Lower lobe of right lung (tissue), 2 donors: ENCODE measurements around the gene MRTFA. TPM values are rescaled to one million over a fixed set of nuclear protein-coding genes. Genes with fewer than 3 reads are reported as not detected.

Experiments
- ATAC-seq, 2 donors: fragments of 200-7000 bp; cut with Tn5 transposase; one replicate each; pipeline ENCODE4 v1.9.1; 2020 to 2022; ENCODE audit warnings: mild to moderate bottlenecking in 2 of 2, moderate library complexity in 2 of 2
- DNase-seq: peaks from one replicate; pipeline ENCODE4 v3.0.0-alpha.2; 2020
- H3K27ac ChIP-seq: fragments of 200-600 bp; one replicate; pipeline ENCODE4 v1.8.0; 2022
- H3K27me3 ChIP-seq: fragments of 200-600 bp; one replicate; pipeline ENCODE4 v1.8.0; 2022; ENCODE audit warnings: low read depth
- H3K36me3 ChIP-seq: fragments of 200-600 bp; one replicate; pipeline ENCODE4 v1.8.0; 2022; ENCODE audit warnings: mild to moderate bottlenecking
- H3K4me1 ChIP-seq: fragments of 200-600 bp; one replicate; pipeline ENCODE4 v1.8.0; 2022
- H3K4me3 ChIP-seq: fragments of 200-600 bp; one replicate; pipeline ENCODE4 v1.8.0; 2022; ENCODE audit warnings: mild to moderate bottlenecking
- H3K9me3 ChIP-seq: fragments of 200-600 bp; one replicate; pipeline ENCODE4 v1.8.0; 2022
- intact Hi-C: fragments of 100-400 bp; cut with DNase I; formaldehyde crosslinking; loops from one replicate; pipeline ENCODE4 v1.11.0; 2022
- total RNA-seq: library from RNA; stranded (reverse); fragmentation: NEBNext Ultra II Directional; extraction: Animal tissue kit (Norgen Biotek cat#: 25700); gene quantifications from one replicate; pipeline ENCODE4 v1.2.1, GENCODE V29; 2021
- TF ChIP-seq, protein P1 (sequence below): fragments of 200-600 bp; IDR thresholded peaks from one replicate; pipeline ENCODE4 v1.8.0; 2022; ENCODE audit warnings: antibody characterized with exemption, mild to moderate bottlenecking
- donor health status: DM: no; HTN: yes; CAD: no; lungs with severe emphysema.

Gene MRTFA
- total RNA-seq, 1 donor from 2014 or later = 54.2 TPM

DNA sequence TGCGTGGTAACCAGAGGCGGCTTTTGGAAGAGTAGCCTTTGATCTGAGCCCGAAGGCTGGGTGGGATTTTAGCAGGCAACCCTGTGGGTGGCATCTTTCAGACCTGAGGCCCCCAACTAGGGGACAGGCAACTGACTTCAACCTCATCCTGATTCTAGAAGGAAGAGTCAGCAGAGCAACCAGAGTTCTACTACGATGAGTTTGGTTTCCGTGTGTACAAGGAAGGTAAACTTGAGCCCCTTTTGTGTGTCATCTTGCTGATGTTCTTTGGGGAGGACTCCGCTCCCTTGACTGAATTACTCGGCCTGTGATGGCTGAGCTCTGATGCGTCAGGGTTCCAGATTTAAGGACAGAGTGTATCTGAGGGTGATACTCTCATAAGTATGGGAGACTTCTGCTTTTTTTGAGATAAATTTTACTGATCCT, 234.5 kb downstream of the MRTFA start:
- TF ChIP-seq, protein P1, sequence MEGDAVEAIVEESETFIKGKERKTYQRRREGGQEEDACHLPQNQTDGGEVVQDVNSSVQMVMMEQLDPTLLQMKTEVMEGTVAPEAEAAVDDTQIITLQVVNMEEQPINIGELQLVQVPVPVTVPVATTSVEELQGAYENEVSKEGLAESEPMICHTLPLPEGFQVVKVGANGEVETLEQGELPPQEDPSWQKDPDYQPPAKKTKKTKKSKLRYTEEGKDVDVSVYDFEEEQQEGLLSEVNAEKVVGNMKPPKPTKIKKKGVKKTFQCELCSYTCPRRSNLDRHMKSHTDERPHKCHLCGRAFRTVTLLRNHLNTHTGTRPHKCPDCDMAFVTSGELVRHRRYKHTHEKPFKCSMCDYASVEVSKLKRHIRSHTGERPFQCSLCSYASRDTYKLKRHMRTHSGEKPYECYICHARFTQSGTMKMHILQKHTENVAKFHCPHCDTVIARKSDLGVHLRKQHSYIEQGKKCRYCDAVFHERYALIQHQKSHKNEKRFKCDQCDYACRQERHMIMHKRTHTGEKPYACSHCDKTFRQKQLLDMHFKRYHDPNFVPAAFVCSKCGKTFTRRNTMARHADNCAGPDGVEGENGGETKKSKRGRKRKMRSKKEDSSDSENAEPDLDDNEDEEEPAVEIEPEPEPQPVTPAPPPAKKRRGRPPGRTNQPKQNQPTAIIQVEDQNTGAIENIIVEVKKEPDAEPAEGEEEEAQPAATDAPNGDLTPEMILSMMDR = no peak
- ATAC-seq = no peak
- Histone ChIP-seq H3K27me3 (no peaks in the 10 kb centered on the region), H3K36me3 (peaks cover 63% of the 10 kb centered on the region), H3K27ac (no peak overlapping the region), H3K4me3 (no peak overlapping the region), H3K4me1 (peaks cover 35% of the 10 kb centered on the region), H3K9me3 (no peaks in the 10 kb centered on the region)
- intact Hi-C loops = no loop called here
- DNase-seq = no peak

DNA sequence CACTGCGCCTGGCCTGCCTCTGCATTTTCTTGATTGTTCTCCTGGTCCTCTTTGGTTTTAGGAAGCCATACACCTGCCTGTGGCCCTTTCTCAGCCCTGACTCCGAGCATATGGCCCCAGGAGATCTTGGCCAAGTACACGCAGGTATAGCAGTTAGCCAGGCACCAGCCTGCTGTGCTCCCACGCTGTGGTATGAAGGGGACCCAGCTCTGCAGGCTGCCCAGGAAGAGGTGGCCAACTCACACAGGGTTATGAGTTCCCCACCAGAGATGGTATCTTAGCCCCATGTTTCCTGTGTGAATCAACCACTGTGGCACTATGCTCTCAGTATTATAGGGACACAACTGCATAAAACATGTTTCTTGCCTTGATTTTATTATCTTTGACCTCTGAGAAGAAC, 235.0 kb downstream of the MRTFA start:
- ATAC-seq (no peak), DNase-seq (peak; percentile 27)
- Histone ChIP-seq H3K27me3 (no peaks in the 10 kb centered on the region), H3K4me3 (no peak overlapping the region), H3K27ac (no peak overlapping the region), H3K36me3 (peaks cover 58% of the 10 kb centered on the region), H3K4me1 (peaks cover 39% of the 10 kb centered on the region), H3K9me3 (no peaks in the 10 kb centered on the region)
- TF ChIP-seq, protein P1 = no peak
- intact Hi-C loops = no loop called here

GRCh38 chr22:40400159-40400558, 236.4 kb downstream of the MRTFA start:
- intact Hi-C loops = no loop called here
- no peak overlapping the region for H3K4me3 ChIP-seq
- no peak overlapping the region for H3K27ac ChIP-seq
- H3K9me3 ChIP-seq = no peaks in the 10 kb centered on the region
- no peaks in the 10 kb centered on the region for H3K27me3 ChIP-seq
- TF ChIP-seq, protein P1 = no peak
- ATAC-seq (no peak), DNase-seq (peak; percentile 84)
- peaks cover 45% of the 10 kb centered on the region for H3K36me3 ChIP-seq
- peaks cover 47% of the 10 kb centered on the region for H3K4me1 ChIP-seq

DNA sequence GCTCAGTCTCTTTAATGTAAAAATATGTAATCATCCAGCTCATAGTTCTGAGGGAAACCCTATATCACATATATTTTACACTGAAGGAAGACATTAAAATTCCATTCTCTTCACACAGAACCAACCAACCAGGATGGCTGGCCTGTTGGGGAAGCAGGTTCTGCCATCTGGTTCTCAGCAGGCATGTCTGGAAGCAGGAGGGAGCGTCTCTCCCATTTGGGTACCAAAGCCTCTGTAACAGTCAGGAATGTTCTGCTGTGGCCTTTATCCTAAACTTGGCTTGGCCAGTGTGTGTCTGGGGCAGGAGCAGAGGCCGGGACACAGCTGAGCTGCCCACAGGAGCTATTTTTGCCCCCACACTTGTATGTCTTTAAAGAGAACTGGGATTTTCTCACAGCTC, 236.9 kb downstream of the MRTFA start:
- Histone ChIP-seq H3K4me3 (no peak overlapping the region), H3K9me3 (no peaks in the 10 kb centered on the region), H3K27me3 (no peaks in the 10 kb centered on the region), H3K27ac (no peak overlapping the region), H3K4me1 (peaks cover 47% of the 10 kb centered on the region), H3K36me3 (peaks cover 39% of the 10 kb centered on the region)
- DNase-seq = peak; percentile 20
- ATAC-seq = no peak
- TF ChIP-seq, protein P1 = no peak
- intact Hi-C loops = no loop called here

DNA sequence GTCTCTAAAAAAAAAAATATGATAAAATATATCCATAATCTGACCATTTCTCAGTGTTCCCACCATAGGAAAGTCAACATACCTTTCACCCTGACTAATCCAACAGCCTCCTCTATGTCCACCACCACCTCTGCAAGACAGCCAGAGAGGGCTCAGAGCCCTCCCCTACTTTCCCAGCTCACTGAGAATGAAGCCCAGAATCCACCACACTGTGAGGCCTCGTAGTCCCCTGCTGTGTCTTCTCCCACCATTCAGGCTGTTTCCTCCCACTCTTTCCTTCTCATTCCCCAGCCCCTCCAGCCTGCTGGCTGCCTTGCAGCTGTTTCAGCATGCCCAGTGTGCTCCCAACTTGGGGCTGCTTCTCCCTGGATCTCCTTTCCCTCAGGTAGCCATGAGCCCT, 239.1 kb downstream of the MRTFA start:
- Histone ChIP-seq H3K4me3 (no peak overlapping the region), H3K27me3 (no peaks in the 10 kb centered on the region), H3K36me3 (peaks cover 17% of the 10 kb centered on the region), H3K27ac (peak overlapping the region; percentile 46), H3K9me3 (no peaks in the 10 kb centered on the region), H3K4me1 (peaks cover 44% of the 10 kb centered on the region)
- peak; percentile 13 for DNase-seq
- TF ChIP-seq, protein P1 = no peak
- ATAC-seq = peak; percentile 17 to 34
- intact Hi-C loops = no loop called here

DNA sequence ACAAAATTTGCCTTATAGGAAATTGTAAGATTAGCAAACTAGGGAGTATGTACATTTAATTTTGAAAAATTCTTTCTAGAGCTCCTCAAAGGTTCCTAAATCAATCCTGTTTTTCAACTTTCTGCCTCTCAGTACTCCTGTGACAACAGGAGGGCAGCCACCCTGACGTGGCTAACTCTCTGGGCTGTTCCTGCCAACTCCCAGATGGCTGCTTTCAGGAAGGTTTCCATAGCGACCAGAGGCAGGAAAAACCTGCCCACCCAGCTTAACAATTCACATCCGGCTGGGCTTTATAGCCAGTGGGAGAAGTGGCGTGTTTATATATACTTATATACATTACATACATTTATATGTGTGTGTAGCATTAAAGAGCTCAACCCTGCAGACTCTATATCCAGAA, 239.6 kb downstream of the MRTFA start:
- Histone ChIP-seq H3K4me1 (peaks cover 42% of the 10 kb centered on the region), H3K27ac (peak overlapping the region; percentile 73), H3K36me3 (peaks cover 13% of the 10 kb centered on the region), H3K27me3 (no peaks in the 10 kb centered on the region), H3K9me3 (no peaks in the 10 kb centered on the region), H3K4me3 (no peak overlapping the region)
- intact Hi-C loops = no loop called here
- ATAC-seq = peak; percentile 84 to 89
- DNase-seq = peak; percentile 75
- TF ChIP-seq, protein P1 = no peak
